ENCODE results near the gene HOXB6.
A peak's percentile ranks its signal among the peaks of the same experiment; 100 is the strongest.

HOXB6 gene

GRCh38 chr17:48548523-48549280 lies 56.1 kb downstream of the HOXB6 start:
- Mint-ChIP-seq H3K4me1 (peaks cover 50% of the 10 kb centered on the region), H3K36me3 (peaks cover 7% of the 10 kb centered on the region), H3K9me3 (no peaks in the 10 kb centered on the region), H3K27ac (peak overlapping the region; percentile 90), H3K27me3 (peaks cover 65% of the 10 kb centered on the region), H3K4me3 (peak overlapping the region; percentile 100)
- no peak for DNase-seq
- CTCF ChIA-PET, result interaction anchor here (0.9 to 1.1 kb wide), 2 partner anchors 56 to 57 kb away, joined by 4 to 5 read pairs; no protein-coding TSS in a partner anchor

GRCh38 chr17:48547808-48548522 lies 56.8 kb downstream of the HOXB6 start:
- Mint-ChIP-seq H3K27ac (peak overlapping the region; percentile 90), H3K9me3 (no peaks in the 10 kb centered on the region), H3K36me3 (peaks cover 8% of the 10 kb centered on the region), H3K4me1 (peaks cover 51% of the 10 kb centered on the region), H3K4me3 (peak overlapping the region; percentile 100), H3K27me3 (peaks cover 64% of the 10 kb centered on the region)
- DNase-seq, result peak; percentile 71
- CTCF ChIA-PET, result interaction anchor here (0.6 to 2.1 kb wide), 4 partner anchors 15 to 56 kb away, joined by 3 to 11 read pairs (median 4); no protein-coding TSS in a partner anchor

- DNase-seq, result peak; percentile 28
- CTCF ChIA-PET, result interaction anchor here (0.6 to 2.1 kb wide), 3 partner anchors 14 to 55 kb away, joined by 3 to 11 read pairs (median 3); no protein-coding TSS in a partner anchor
- Mint-ChIP-seq H3K9me3 (no peaks in the 10 kb centered on the region), H3K4me3 (peak overlapping the region; percentile 100), H3K4me1 (peaks cover 56% of the 10 kb centered on the region), H3K27ac (peak overlapping the region; percentile 90), H3K36me3 (peaks cover 11% of the 10 kb centered on the region), H3K27me3 (peaks cover 67% of the 10 kb centered on the region)
Observed at GRCh38 chr17:48546924-48547807, 57.6 kb downstream of the HOXB6 start.

- Mint-ChIP-seq H3K4me1 (peaks cover 62% of the 10 kb centered on the region), H3K4me3 (peak overlapping the region; percentile 100)
Observed at GRCh38 chr17:48546137-48546923, 58.5 kb downstream of the HOXB6 start.

More at GRCh38 chr17:48546137-48546923, 58.5 kb downstream of the HOXB6 start:
- Mint-ChIP-seq H3K27ac (peak overlapping the region; percentile 90), H3K9me3 (no peaks in the 10 kb centered on the region), H3K36me3 (peaks cover 19% of the 10 kb centered on the region), H3K27me3 (peaks cover 69% of the 10 kb centered on the region)
- CTCF ChIA-PET, result interaction anchor here (1.5 to 2.1 kb wide), 2 partner anchors 50 to 54 kb away, joined by 3 to 11 read pairs; no protein-coding TSS in a partner anchor
- DNase-seq, result no peak
